SU-DHL-6 (cell line): ENCODE measurements around the gene ACOX1.

Experiments used
- CTCF ChIP-seq: fragments of 200-600 bp; sonication (generic); IDR thresholded peaks from one replicate; pipeline ENCODE4 v1.5.1; 2017; ENCODE audit warnings: antibody characterized with exemption, mild to moderate bottlenecking, low read length, moderate library complexity; ENCODE audit not compliant: insufficient read depth, poor library complexity, severe bottlenecking
- EZH2phosphoT487 ChIP-seq: fragments of 200-600 bp; sonication (generic), shearing (Covaris generic); conservative IDR thresholded peaks from 2 replicates; pipeline ENCODE4 v1.6.1; 2018; ENCODE audit warnings: mild to moderate bottlenecking, antibody characterized with exemption, low read length, moderate library complexity, mixed read lengths

- TF ChIP-seq CTCF (no peak), EZH2phosphoT487 (no peak)
Measured at GRCh38 chr17:76024353-76024752, 45.4 kb upstream of the ACOX1 start.
